ENCODE data around the gene TMEM163.

TMEM163 gene

DNA sequence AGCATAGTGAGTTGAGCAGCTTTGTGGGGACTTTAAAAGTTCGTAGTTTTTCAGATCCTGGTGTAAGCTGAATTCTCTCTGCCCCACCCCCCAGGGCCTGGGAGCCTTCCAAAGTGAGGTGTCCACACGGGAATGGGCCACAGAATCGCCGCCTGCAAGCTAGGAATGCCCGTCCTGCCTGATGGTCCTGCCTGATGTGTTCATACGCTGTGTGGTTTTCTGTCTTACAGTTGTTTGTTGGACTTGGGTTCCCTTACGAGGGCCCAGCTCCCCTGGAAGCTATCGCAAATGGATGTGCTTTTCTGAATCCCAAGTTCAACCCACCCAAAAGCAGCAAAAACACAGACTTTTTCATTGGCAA, 306.2 kb downstream of the TMEM163 start:
- Histone ChIP-seq H3K27me3 (ENCODE audit: insufficient read depth, low read length) (no peaks in the 10 kb centered on the region), H3K9ac (ENCODE audit: low read depth, low read length) (no peak overlapping the region), H3K36me3 (ENCODE audit: insufficient read depth, low read length) (peaks cover 6% of the 10 kb centered on the region; the same call in 1 of the 2 replicates), H3K9me3 (ENCODE audit: insufficient read depth, low read depth, low read length) (no peaks in the 10 kb centered on the region), H3K27ac (ENCODE audit: low read depth, low read length) (no peak overlapping the region), H3K4me1 (ENCODE audit: insufficient read depth, low read length) (peaks cover 7% of the 10 kb centered on the region; the same call in 1 of the 2 replicates), H3K4me3 (ENCODE audit: low read length) (no peak overlapping the region)
- WGBS = 91% methylated on average over 8 of the region's 8 CpGs

DNA sequence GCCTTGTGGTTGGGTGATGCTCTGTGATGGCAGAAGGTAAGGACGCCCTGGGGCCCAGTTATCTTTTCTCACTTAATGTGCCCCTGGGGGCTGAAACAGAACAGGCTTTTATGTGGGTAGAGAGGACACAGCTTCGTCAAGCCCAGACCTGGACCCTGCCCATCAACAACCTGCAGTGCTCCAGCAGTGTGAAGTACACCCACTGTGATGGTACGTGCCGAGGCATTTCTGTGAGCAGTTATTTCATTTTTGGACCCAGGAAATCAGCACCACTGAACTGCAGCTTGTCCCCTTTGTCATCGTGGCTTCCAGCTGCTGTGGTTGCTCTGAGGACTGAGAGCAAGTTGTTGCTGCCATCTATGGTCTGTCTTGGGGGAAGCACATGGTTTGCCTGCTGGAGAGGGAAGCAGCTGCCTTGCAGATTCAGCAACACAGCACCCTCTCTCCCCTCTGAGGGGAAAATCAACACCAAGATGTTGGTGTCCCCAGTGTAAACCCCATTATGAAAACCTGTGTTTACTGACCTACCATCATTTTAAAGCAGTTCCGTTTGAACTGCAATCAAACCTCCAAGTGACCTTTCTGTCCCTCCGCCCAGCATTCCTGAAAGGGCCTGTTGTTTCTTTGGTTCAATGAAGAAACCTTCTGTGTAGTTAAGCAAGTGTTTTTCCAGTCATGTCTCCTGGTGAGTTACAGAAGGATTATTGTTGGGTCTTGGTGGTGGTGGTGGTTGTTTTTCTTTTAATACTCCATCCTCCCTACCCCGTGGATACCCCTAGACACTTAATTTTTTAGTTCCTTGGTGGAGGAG, 306.8 kb downstream of the TMEM163 start:
- Histone ChIP-seq H3K9me3 (ENCODE audit: insufficient read depth, low read depth, low read length) (no peaks in the 10 kb centered on the region), H3K27ac (ENCODE audit: low read depth, low read length) (no peak overlapping the region), H3K4me1 (ENCODE audit: insufficient read depth, low read length) (peaks cover 7% of the 10 kb centered on the region; the same call in 1 of the 2 replicates), H3K4me3 (ENCODE audit: low read length) (no peak overlapping the region), H3K36me3 (ENCODE audit: insufficient read depth, low read length) (peaks cover 6% of the 10 kb centered on the region; the same call in 1 of the 2 replicates), H3K27me3 (ENCODE audit: insufficient read depth, low read length) (no peaks in the 10 kb centered on the region), H3K9ac (ENCODE audit: low read depth, low read length) (no peak overlapping the region)
- WGBS = 58% methylated on average over 7 of the region's 8 CpGs

- Histone ChIP-seq H3K4me3 (ENCODE audit: low read length) (no peak overlapping the region), H3K36me3 (ENCODE audit: insufficient read depth, low read length) (peaks cover 6% of the 10 kb centered on the region; the same call in 1 of the 2 replicates), H3K9me3 (ENCODE audit: insufficient read depth, low read depth, low read length) (no peaks in the 10 kb centered on the region), H3K27me3 (ENCODE audit: insufficient read depth, low read length) (no peaks in the 10 kb centered on the region), H3K27ac (ENCODE audit: low read depth, low read length) (no peak overlapping the region), H3K9ac (ENCODE audit: low read depth, low read length) (no peak overlapping the region), H3K4me1 (ENCODE audit: insufficient read depth, low read length) (peaks cover 7% of the 10 kb centered on the region; the same call in 1 of the 2 replicates)
- 88% methylated on average over 6 of the region's 6 CpGs for WGBS
Measured at GRCh38 chr2:134411279-134411827, 307.4 kb downstream of the TMEM163 start.

- Histone ChIP-seq H3K36me3 (ENCODE audit: insufficient read depth, low read length) (peaks cover 6% of the 10 kb centered on the region; the same call in 1 of the 2 replicates), H3K4me3 (ENCODE audit: low read length) (no peak overlapping the region), H3K9ac (ENCODE audit: low read depth, low read length) (no peak overlapping the region), H3K4me1 (ENCODE audit: insufficient read depth, low read length) (peaks cover 7% of the 10 kb centered on the region; the same call in 1 of the 2 replicates), H3K27ac (ENCODE audit: low read depth, low read length) (no peak overlapping the region), H3K9me3 (ENCODE audit: insufficient read depth, low read depth, low read length) (no peaks in the 10 kb centered on the region), H3K27me3 (ENCODE audit: insufficient read depth, low read length) (no peaks in the 10 kb centered on the region)
- 94% methylated on average over 4 of the region's 5 CpGs for WGBS
Measured at GRCh38 chr2:134410831-134411231, 308.0 kb downstream of the TMEM163 start.

GRCh38 chr2:134410006-134410405, 308.8 kb downstream of the TMEM163 start:
- H3K4me1 ChIP-seq (ENCODE audit: insufficient read depth, low read length) = peaks cover 7% of the 10 kb centered on the region; the same call in 1 of the 2 replicates
- no peak overlapping the region for H3K4me3 ChIP-seq (ENCODE audit: low read length)
- no peaks in the 10 kb centered on the region for H3K27me3 ChIP-seq (ENCODE audit: insufficient read depth, low read length)
- 94% methylated on average over 2 of the region's 2 CpGs for WGBS
- H3K27ac ChIP-seq (ENCODE audit: low read depth, low read length) = no peak overlapping the region
- H3K36me3 ChIP-seq (ENCODE audit: insufficient read depth, low read length) = peaks cover 6% of the 10 kb centered on the region; the same call in 1 of the 2 replicates
- no peaks in the 10 kb centered on the region for H3K9me3 ChIP-seq (ENCODE audit: insufficient read depth, low read depth, low read length)
- no peak overlapping the region for H3K9ac ChIP-seq (ENCODE audit: low read depth, low read length)

- H3K4me3 ChIP-seq (ENCODE audit: low read length) = no peak overlapping the region
- H3K9ac ChIP-seq (ENCODE audit: low read depth, low read length) = no peak overlapping the region
- H3K9me3 ChIP-seq (ENCODE audit: insufficient read depth, low read depth, low read length) = no peaks in the 10 kb centered on the region
- no peak overlapping the region for H3K27ac ChIP-seq (ENCODE audit: low read depth, low read length)
- peaks cover 7% of the 10 kb centered on the region; the same call in 1 of the 2 replicates for H3K4me1 ChIP-seq (ENCODE audit: insufficient read depth, low read length)
- H3K36me3 ChIP-seq (ENCODE audit: insufficient read depth, low read length) = peaks cover 6% of the 10 kb centered on the region; the same call in 1 of the 2 replicates
- 81% methylated on average over 3 of the region's 3 CpGs for WGBS
- no peaks in the 10 kb centered on the region for H3K27me3 ChIP-seq (ENCODE audit: insufficient read depth, low read length)
Measured at GRCh38 chr2:134408791-134409190, 310.0 kb downstream of the TMEM163 start.

GRCh38 chr2:134408386-134408785, 310.4 kb downstream of the TMEM163 start:
- Histone ChIP-seq H3K27ac (ENCODE audit: low read depth, low read length) (no peak overlapping the region), H3K9ac (ENCODE audit: low read depth, low read length) (no peak overlapping the region), H3K36me3 (ENCODE audit: insufficient read depth, low read length) (peaks cover 6% of the 10 kb centered on the region; the same call in 1 of the 2 replicates), H3K27me3 (ENCODE audit: insufficient read depth, low read length) (no peaks in the 10 kb centered on the region), H3K4me3 (ENCODE audit: low read length) (no peak overlapping the region), H3K4me1 (ENCODE audit: insufficient read depth, low read length) (peaks cover 7% of the 10 kb centered on the region; the same call in 1 of the 2 replicates), H3K9me3 (ENCODE audit: insufficient read depth, low read depth, low read length) (no peaks in the 10 kb centered on the region)
- 87% methylated on average over 3 of the region's 3 CpGs for WGBS

DNA sequence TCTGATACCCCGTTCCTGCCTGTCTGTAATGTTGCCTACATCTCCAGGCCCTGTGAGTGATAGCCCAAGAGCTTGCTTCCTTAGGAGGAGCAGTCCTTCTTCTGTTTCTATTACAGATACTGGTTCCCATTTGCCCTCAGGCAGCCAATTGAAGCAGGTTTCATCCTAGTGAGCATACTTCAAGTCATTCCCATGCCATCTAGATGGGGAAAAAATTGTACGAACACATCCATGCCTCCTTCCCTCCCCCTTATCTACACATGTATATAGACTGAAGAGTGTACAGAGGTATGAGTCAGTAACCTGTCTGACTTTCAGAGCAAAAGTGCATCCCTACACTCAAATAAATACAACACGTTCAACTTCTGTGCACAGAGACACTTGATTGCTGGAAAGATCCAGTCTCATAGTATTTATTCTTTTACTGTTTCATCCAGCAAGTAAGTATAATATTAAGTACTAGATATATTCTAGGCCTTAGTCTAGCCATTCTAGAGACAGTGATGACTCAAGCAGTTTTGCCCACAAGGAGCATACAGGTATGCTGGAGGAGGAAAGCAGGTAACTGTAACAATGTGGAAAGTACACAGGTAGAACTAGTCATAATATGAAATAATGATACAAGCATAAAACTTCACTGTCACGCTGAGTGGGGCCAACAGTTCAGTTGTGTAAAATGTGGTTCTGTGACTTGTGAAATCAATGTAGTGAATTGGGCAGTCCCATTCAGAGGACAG, 311.5 kb downstream of the TMEM163 start:
- peaks cover 7% of the 10 kb centered on the region; the same call in 1 of the 2 replicates for H3K4me1 ChIP-seq (ENCODE audit: insufficient read depth, low read length)
- H3K4me3 ChIP-seq (ENCODE audit: low read length) = no peak overlapping the region
- H3K36me3 ChIP-seq (ENCODE audit: insufficient read depth, low read length) = peaks cover 5% of the 10 kb centered on the region; the same call in 1 of the 2 replicates
- no peak overlapping the region for H3K27ac ChIP-seq (ENCODE audit: low read depth, low read length)
- 92% methylated on average over 4 of the region's 4 CpGs for WGBS
- no peaks in the 10 kb centered on the region for H3K27me3 ChIP-seq (ENCODE audit: insufficient read depth, low read length)
- no peaks in the 10 kb centered on the region for H3K9me3 ChIP-seq (ENCODE audit: insufficient read depth, low read depth, low read length)
- H3K9ac ChIP-seq (ENCODE audit: low read depth, low read length) = no peak overlapping the region

GRCh38 chr2:134406736-134407135, 312.1 kb downstream of the TMEM163 start:
- H3K36me3 ChIP-seq (ENCODE audit: insufficient read depth, low read length) = peaks cover 5% of the 10 kb centered on the region; the same call in 1 of the 2 replicates
- peaks cover 5% of the 10 kb centered on the region; the same call in 1 of the 2 replicates for H3K4me1 ChIP-seq (ENCODE audit: insufficient read depth, low read length)
- H3K27me3 ChIP-seq (ENCODE audit: insufficient read depth, low read length) = no peaks in the 10 kb centered on the region
- no peak overlapping the region for H3K27ac ChIP-seq (ENCODE audit: low read depth, low read length)
- H3K9me3 ChIP-seq (ENCODE audit: insufficient read depth, low read depth, low read length) = no peaks in the 10 kb centered on the region
- 95% methylated on average over 3 of the region's 3 CpGs for WGBS
- no peak overlapping the region for H3K9ac ChIP-seq (ENCODE audit: low read depth, low read length)
- no peak overlapping the region for H3K4me3 ChIP-seq (ENCODE audit: low read length)

- Histone ChIP-seq H3K27ac (ENCODE audit: low read depth, low read length) (no peak overlapping the region), H3K4me3 (ENCODE audit: low read length) (no peak overlapping the region), H3K27me3 (ENCODE audit: insufficient read depth, low read length) (no peaks in the 10 kb centered on the region), H3K4me1 (ENCODE audit: insufficient read depth, low read length) (0 out of 2 replicates have a peak, but pooled peaks cover under 1% of the 10 kb centered on the region), H3K9me3 (ENCODE audit: insufficient read depth, low read depth, low read length) (no peaks in the 10 kb centered on the region), H3K9ac (ENCODE audit: low read depth, low read length) (no peak overlapping the region), H3K36me3 (ENCODE audit: insufficient read depth, low read length) (peaks cover 5% of the 10 kb centered on the region; the same call in 1 of the 2 replicates)
- WGBS = 97% methylated on average over 5 of the region's 5 CpGs
Measured at GRCh38 chr2:134406311-134406710, 312.5 kb downstream of the TMEM163 start.

Measured in HUES64 (cell line).